Keratinocyte (primary cell): ENCODE data around the gene SH3BP1. TPM values are rescaled to one million over a fixed set of nuclear protein-coding genes. Genes with fewer than 3 reads are reported as not detected.

Experiments used
- DNase-seq: peaks from one replicate; pipeline ENCODE4 v3.0.0-alpha.2; 2011; ENCODE audit warnings: low read depth, missing footprints, low spot score
- FAIRE-seq: peaks from 2 replicates; lab custom pipeline; 2011; peaks lifted over from hg19 to GRCh38; lab: Jason Lieb, UNC
- H2AFZ ChIP-seq: 2 replicates; pipeline ENCODE4 v1.6.0; 2012; ENCODE audit warnings: low read length, control low read depth, inconsistent platforms; ENCODE audit not compliant: control insufficient read depth
- H3K27ac ChIP-seq: 2 replicates; pipeline ENCODE4 v1.5.1; 2011; ENCODE audit warnings: low read length; ENCODE audit not compliant: control insufficient read depth, insufficient read depth
- H3K27me3 ChIP-seq: 3 replicates; pipeline ENCODE4 v1.6.0; 2011; ENCODE audit warnings: low read length; ENCODE audit not compliant: control insufficient read depth, insufficient read depth; ENCODE audit errors: extremely low read depth
- H3K36me3 ChIP-seq, 2 experiments: 2 replicates in 1 of 2; 3 replicates in 1 of 2; pipeline ENCODE4 v1.5.1; 2011; ENCODE audit warnings: low read length in 2 of 2, mild to moderate bottlenecking in 1 of 2; ENCODE audit not compliant: control insufficient read depth in 2 of 2, insufficient read depth in 2 of 2; ENCODE audit errors: extremely low read depth in 1 of 2
- H3K4me1 ChIP-seq: 3 replicates; pipeline ENCODE4 v1.5.1; 2011; ENCODE audit warnings: low read length; ENCODE audit not compliant: control insufficient read depth, insufficient read depth; ENCODE audit errors: extremely low read depth
- H3K4me2 ChIP-seq: 3 replicates; pipeline ENCODE4 v1.6.0; 2011; ENCODE audit warnings: low read depth, low read length; ENCODE audit not compliant: control insufficient read depth, insufficient read depth; ENCODE audit errors: extremely low read depth
- H3K4me3 ChIP-seq, 3 experiments: fragments of 200-600 bp in 1 of 3; sonication (generic) in 1 of 3; 2 replicates in 2 of 3; 3 replicates in 1 of 3; pipeline ENCODE4 v1.5.1; 2011 to 2016; ENCODE audit warnings: low read length in 3 of 3, mild to moderate bottlenecking in 3 of 3, control low read depth in 2 of 3, inconsistent platforms in 1 of 3, low read depth in 1 of 3, mixed read lengths in 1 of 3, mixed run types in 1 of 3, moderate library complexity in 1 of 3; ENCODE audit not compliant: control insufficient read depth in 2 of 3, insufficient read depth in 2 of 3; ENCODE audit errors: extremely low read depth in 1 of 3
- H3K79me2 ChIP-seq: 2 replicates; pipeline ENCODE4 v1.6.0; 2012; ENCODE audit warnings: low read length; ENCODE audit not compliant: control insufficient read depth, insufficient read depth
- H3K9ac ChIP-seq: 3 replicates; pipeline ENCODE4 v1.6.0; 2011; ENCODE audit warnings: low read length; ENCODE audit not compliant: control insufficient read depth, insufficient read depth; ENCODE audit errors: extremely low read depth
- H3K9me1 ChIP-seq: 3 replicates; pipeline ENCODE4 v1.6.0; 2011; ENCODE audit warnings: low read length; ENCODE audit not compliant: control insufficient read depth, insufficient read depth; ENCODE audit errors: extremely low read depth
- H3K9me3 ChIP-seq: 2 replicates; pipeline ENCODE4 v1.5.1; 2012; ENCODE audit warnings: low read depth, low read length; ENCODE audit not compliant: control insufficient read depth
- H4K20me1 ChIP-seq: 3 replicates; pipeline ENCODE4 v1.6.0; 2011; ENCODE audit warnings: low read length; ENCODE audit not compliant: control insufficient read depth, insufficient read depth; ENCODE audit errors: extremely low read depth
- CTCF ChIP-seq, 3 experiments: IDR thresholded peaks in 1 of 3; conservative IDR thresholded peaks in 1 of 3; optimal IDR thresholded peaks in 1 of 3; 2 replicates in 2 of 3; 3 replicates in 1 of 3; pipeline versions ENCODE3 to v1.5.1; 2011; ENCODE audit warnings: low read length in 3 of 3, mild to moderate bottlenecking in 3 of 3, moderate library complexity in 2 of 3, control low read depth in 1 of 3, inconsistent platforms in 1 of 3; ENCODE audit not compliant: insufficient read depth in 2 of 3; ENCODE audit errors: extremely low read depth in 1 of 3
- EZH2 ChIP-seq: IDR thresholded peaks from one replicate; pipeline ENCODE4 v1.6.1; 2012; ENCODE audit warnings: inconsistent platforms, mild to moderate bottlenecking, low read length, moderate library complexity
- dilution Hi-C: fragments of 300-500 bp; cut with MboI; formaldehyde crosslinking; loops from one replicate; pipeline ENCODE4 v1.7.0; 2020; ENCODE audit warnings: low sequenced_read_pairs; ENCODE audit not compliant: extremely low pct_ligation_motif_present
- polyA plus RNA-seq, 5 experiments: library from polyadenylated mRNA; depleted of rRNA in 3 of 5; stranded (reverse) in 3 of 5; stranded (forward) in 1 of 5; unstranded in 1 of 5; fragments of >200 nt; gene quantifications; 1 replicate in 1 of 5; 2 replicates in 3 of 5; 3 replicates in 1 of 5; pipeline versions ENCODE4 v1.2.1 to v1.2.3, GENCODE V29; 2011 to 2012; ENCODE audit warnings: missing spikeins in 2 of 5, low read depth in 1 of 5, low replicate concordance in 1 of 5

Gene SH3BP1
- polyA plus RNA-seq, 1 donor (not counting 4 experiments of a cell fraction or from before 2014, with no cell fraction given) = 27.2 TPM

DNA sequence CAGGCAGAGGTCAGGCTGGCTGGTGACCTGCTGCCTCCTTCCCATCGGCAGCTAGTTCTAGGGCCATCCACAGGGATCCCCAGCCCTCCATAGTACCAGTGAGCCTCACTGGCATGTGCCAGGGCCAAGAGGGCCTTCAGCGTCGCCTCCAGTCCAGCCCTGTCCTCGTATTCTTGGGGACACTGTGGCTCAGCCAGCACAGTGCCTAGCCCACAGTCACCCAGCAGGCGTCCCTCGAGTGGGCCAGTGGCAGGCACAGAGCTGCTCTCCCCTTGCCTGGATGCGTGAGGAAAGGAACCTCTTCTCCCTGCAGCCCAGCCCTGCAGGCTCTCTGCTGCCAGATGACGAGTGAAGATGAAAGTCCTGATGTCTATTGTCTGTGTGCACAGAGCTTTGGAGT lies 10.6 kb upstream of the SH3BP1 start:
- no peak overlapping the region for H3K9ac ChIP-seq
- H3K27me3 ChIP-seq = no peaks in the 10 kb centered on the region
- H3K4me2 ChIP-seq = no peak overlapping the region
- H2AFZ ChIP-seq = no peak overlapping the region
- FAIRE-seq (no peak), DNase-seq (no peak)
- dilution Hi-C loops = no loop called here
- H3K79me2 ChIP-seq = no peaks in the 10 kb centered on the region
- H3K27ac ChIP-seq = no peak overlapping the region
- peaks cover 25 to 29% of the 10 kb centered on the region in 2 experiments for H3K36me3 ChIP-seq
- H4K20me1 ChIP-seq = no peaks in the 10 kb centered on the region
- H3K9me3 ChIP-seq = no peaks in the 10 kb centered on the region
- H3K4me1 ChIP-seq = peaks cover 8% of the 10 kb centered on the region
- H3K9me1 ChIP-seq = no peaks in the 10 kb centered on the region
- TF ChIP-seq CTCF (optimal IDR thresholded peaks at IDR 0.05 in 1 of 3, IDR thresholded peaks at IDR 0.05 in 1 of 3, conservative IDR thresholded peaks at IDR 0.05 in 1 of 3; ENCODE audit: extremely low read depth in 1 of 3, insufficient read depth in 2 of 3, low read length in 3 of 3) (no peak), EZH2 (no peak)
- H3K4me3 ChIP-seq = no peak overlapping the region

- no peak for TF ChIP-seq CTCF (optimal IDR thresholded peaks at IDR 0.05 in 1 of 3, IDR thresholded peaks at IDR 0.05 in 1 of 3, conservative IDR thresholded peaks at IDR 0.05 in 1 of 3; ENCODE audit: extremely low read depth in 1 of 3, insufficient read depth in 2 of 3, low read length in 3 of 3)
Measured at GRCh38 chr22:37629928-37630327, 9.5 kb upstream of the SH3BP1 start.

More at GRCh38 chr22:37629928-37630327, 9.5 kb upstream of the SH3BP1 start:
- Histone ChIP-seq H3K27ac (no peak overlapping the region), H4K20me1 (no peaks in the 10 kb centered on the region), H3K4me3 (no peak overlapping the region), H3K9ac (no peak overlapping the region), H3K27me3 (no peaks in the 10 kb centered on the region), H3K4me1 (peaks cover 15% of the 10 kb centered on the region), H3K9me3 (no peaks in the 10 kb centered on the region), H2AFZ (no peak overlapping the region), H3K79me2 (no peaks in the 10 kb centered on the region), H3K4me2 (no peak overlapping the region), H3K9me1 (no peaks in the 10 kb centered on the region), H3K36me3 (peaks cover 19 to 22% of the 10 kb centered on the region in 2 experiments)
- dilution Hi-C loops = no loop called here
- FAIRE-seq (no peak), DNase-seq (no peak)
